Thyroid gland (tissue), 4 donors: ENCODE data around the gene PLBD1. TPM values are rescaled to one million over a fixed set of nuclear protein-coding genes. Genes with fewer than 3 reads are reported as not detected.

Experiments
- DNase-seq, 2 donors: peaks; one replicate each; pipeline ENCODE4 v3.0.0-alpha.2; 2019
- H3K27ac ChIP-seq, 3 donors: fragments of 200-600 bp; sonication (generic); 1 replicate in 2 of 3; 2 replicates in 1 of 3; pipeline ENCODE4 v1.5.1; 2016 to 2019; ENCODE audit warnings: mild to moderate bottlenecking in 1 of 3, moderate library complexity in 1 of 3
- H3K27me3 ChIP-seq: fragments of 200-600 bp; sonication (generic); one replicate; pipeline ENCODE4 v1.5.1; 2019
- H3K36me3 ChIP-seq, 2 donors: fragments of 200-600 bp; sonication (generic); one replicate each; pipeline ENCODE4 v1.5.1; 2016 to 2019
- H3K4me1 ChIP-seq, 2 donors: fragments of 200-600 bp; sonication (generic); one replicate each; pipeline ENCODE4 v1.5.1; 2017 to 2019
- H3K4me3 ChIP-seq, 3 donors: fragments of 200-600 bp; sonication (generic); replicated peaks in 1 of 3; 1 replicate in 2 of 3; 2 replicates in 1 of 3; pipeline ENCODE4 v1.5.1; 2016; ENCODE audit warnings: mild to moderate bottlenecking in 1 of 3
- H3K9me3 ChIP-seq: fragments of 200-600 bp; sonication (generic); one replicate; pipeline ENCODE4 v1.5.1; 2017
- POLR2A ChIP-seq, 2 donors: fragments of 450-650 bp; IDR thresholded peaks; one replicate each; pipeline ENCODE4 v1.6.1; 2017; ENCODE audit warnings: antibody characterized with exemption in 2 of 2, mild to moderate bottlenecking in 2 of 2, moderate library complexity in 1 of 2
- WGBS, 2 donors: methylation state at CpG; one replicate each; pipeline ENCODE4 v1.1.5; 2017; 5-methylcytosine and 5-hydroxymethylcytosine counted together
- intact Hi-C: fragments of 100-400 bp; cut with DNase I; formaldehyde crosslinking; loops from one replicate; pipeline ENCODE4 v1.15.1; 2023
- total RNA-seq, 4 donors: library from RNA; depleted of rRNA; stranded (reverse); fragments of >200 nt; gene quantifications; one replicate each; pipeline ENCODE4 v1.2.3, GENCODE V29; 2016
- TF ChIP-seq, protein P1 (sequence below), 6 experiments: fragments of 200-600 bp in 3 of 6; fragments of 450-650 bp in 3 of 6; sonication (generic) in 3 of 6; IDR thresholded peaks; one replicate each; pipeline ENCODE4 v1.5.1; 2016 to 2019; ENCODE audit warnings: antibody characterized with exemption in 6 of 6, mild to moderate bottlenecking in 2 of 6, inconsistent platforms in 1 of 6, moderate library complexity in 1 of 6

The PLBD1 gene, protein sequence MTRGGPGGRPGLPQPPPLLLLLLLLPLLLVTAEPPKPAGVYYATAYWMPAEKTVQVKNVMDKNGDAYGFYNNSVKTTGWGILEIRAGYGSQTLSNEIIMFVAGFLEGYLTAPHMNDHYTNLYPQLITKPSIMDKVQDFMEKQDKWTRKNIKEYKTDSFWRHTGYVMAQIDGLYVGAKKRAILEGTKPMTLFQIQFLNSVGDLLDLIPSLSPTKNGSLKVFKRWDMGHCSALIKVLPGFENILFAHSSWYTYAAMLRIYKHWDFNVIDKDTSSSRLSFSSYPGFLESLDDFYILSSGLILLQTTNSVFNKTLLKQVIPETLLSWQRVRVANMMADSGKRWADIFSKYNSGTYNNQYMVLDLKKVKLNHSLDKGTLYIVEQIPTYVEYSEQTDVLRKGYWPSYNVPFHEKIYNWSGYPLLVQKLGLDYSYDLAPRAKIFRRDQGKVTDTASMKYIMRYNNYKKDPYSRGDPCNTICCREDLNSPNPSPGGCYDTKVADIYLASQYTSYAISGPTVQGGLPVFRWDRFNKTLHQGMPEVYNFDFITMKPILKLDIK
- total RNA-seq = 10 to 100 TPM in 2 of 4 donors, 1 to 10 TPM in 2; 5.1 to 14.5 (median 10.6) TPM

DNA sequence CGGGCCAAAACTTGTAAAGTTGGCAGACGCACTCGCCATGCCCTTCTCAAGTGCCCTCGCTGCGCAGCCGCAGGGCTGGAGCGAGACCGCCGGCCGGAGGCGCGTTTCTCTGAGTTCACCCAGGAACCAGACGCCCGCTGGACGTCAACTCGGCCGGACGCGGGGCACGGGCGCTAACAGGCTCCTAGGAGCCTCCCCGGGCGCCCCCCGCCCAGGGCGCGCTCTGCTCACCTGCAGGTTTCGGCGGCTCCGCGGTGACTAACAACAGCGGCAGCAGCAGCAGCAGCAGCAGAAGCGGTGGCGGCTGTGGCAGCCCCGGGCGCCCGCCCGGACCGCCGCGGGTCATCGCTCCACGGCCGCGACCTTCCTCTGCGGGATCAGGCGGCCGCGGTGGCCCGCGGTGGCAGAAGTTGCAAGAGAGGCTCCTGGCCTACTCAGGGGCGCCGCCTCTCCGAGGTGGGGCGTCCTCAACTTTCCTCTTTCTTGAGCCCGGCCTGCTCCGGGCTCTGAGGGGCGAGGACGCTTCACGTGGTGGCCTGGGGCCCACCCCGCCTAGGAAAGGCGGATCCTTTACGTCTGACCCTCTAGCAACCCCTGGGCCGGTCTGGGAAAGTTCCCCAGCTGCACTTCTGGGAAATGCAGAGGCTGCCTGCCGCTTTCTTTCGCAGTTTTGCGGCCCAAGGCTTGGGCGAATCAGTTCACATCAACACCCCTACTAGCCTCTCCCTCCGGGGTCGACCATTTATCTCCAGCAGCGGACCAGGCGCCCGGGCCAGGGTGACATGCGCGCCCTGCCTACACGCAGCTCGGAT lies at the start of gene PLBD1:
TSS of gene PLBD1 (minus strand) at position 533 of the 812 bp plus-strand sequence. CDS start at position 346, 187 bp downstream.
- DNase-seq = peak; percentile 84 to 89
- no peaks in the 10 kb centered on the region for H3K9me3 ChIP-seq
- H3K4me1 ChIP-seq = peaks cover 4 to 6% of the 10 kb centered on the region in 2 donors
- TF ChIP-seq, protein P1, sequence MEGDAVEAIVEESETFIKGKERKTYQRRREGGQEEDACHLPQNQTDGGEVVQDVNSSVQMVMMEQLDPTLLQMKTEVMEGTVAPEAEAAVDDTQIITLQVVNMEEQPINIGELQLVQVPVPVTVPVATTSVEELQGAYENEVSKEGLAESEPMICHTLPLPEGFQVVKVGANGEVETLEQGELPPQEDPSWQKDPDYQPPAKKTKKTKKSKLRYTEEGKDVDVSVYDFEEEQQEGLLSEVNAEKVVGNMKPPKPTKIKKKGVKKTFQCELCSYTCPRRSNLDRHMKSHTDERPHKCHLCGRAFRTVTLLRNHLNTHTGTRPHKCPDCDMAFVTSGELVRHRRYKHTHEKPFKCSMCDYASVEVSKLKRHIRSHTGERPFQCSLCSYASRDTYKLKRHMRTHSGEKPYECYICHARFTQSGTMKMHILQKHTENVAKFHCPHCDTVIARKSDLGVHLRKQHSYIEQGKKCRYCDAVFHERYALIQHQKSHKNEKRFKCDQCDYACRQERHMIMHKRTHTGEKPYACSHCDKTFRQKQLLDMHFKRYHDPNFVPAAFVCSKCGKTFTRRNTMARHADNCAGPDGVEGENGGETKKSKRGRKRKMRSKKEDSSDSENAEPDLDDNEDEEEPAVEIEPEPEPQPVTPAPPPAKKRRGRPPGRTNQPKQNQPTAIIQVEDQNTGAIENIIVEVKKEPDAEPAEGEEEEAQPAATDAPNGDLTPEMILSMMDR (IDR thresholded peaks at IDR 0.05) = no peak
- TF ChIP-seq POLR2A (IDR thresholded peaks at IDR 0.05) = peak in 1 of 2 donors; percentile 70
- intact Hi-C loops = no loop called here
- H3K27me3 ChIP-seq = no peaks in the 10 kb centered on the region
- H3K27ac ChIP-seq = peak within 1 kb of the TSS; percentile 34 to 77 (median 64)
- peak within 1 kb of the TSS; percentile 24 to 58 (median 38) for H3K4me3 ChIP-seq
- WGBS, 2 donors = 12% methylated on average over 28 to 30 of the region's 76 CpGs
- no peaks in the 10 kb centered on the region for H3K36me3 ChIP-seq

DNA sequence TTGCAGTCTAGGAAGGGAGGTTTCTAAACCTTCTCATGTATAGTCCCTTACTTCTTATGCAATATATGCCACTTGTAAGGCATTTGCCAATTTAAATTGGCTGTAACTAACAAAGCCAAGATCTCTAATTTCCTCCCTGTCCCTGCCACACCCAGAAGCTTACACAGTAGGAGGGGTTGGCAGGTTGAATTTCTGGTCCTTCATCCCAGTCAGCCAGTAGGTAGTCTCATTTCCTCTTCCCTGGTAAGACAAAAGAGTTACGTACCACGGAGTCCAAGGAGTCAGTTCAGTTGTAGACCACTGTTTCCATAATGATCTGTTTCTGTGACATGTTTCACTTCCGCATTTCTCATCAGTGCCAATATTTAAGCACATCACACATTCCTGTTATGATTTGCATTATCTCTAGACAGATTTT lies 47.0 kb upstream of the PLBD1 start:
- H3K9me3 ChIP-seq = no peaks in the 10 kb centered on the region
- intact Hi-C loops = no loop called here
- TF ChIP-seq POLR2A (IDR thresholded peaks at IDR 0.05) = no peak
- TF ChIP-seq, protein P1 (IDR thresholded peaks at IDR 0.05) = no peak
- no peak for DNase-seq
- no peaks in the 10 kb centered on the region for H3K27me3 ChIP-seq
- no peak overlapping the region for H3K4me3 ChIP-seq
- no peaks in the 10 kb centered on the region for H3K36me3 ChIP-seq
- no peaks in the 10 kb centered on the region for H3K4me1 ChIP-seq
- WGBS, 2 donors = 80 to 84% methylated on average over 3 of the region's 3 CpGs
- no peak overlapping the region for H3K27ac ChIP-seq

DNA sequence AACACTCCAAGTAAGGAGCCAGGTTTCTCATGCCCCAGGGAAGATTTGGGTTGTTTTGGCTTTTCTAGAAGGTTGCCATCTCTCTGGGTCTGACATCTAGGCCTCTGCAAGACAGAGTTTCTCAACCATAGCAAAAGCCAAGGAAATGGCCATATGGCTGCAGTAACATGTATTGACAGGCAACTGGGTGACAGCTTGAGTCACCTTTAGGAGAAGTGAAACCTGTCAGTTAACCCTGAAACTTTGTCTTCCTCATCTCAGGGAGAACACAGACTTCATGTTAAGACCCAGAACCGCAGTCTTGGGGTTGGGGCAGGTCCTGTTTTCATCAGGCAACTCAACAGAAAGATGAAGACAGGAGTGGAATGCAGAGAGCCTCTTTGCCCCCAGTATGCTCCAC lies 46.0 kb upstream of the PLBD1 start:
- DNase-seq = no peak
- Histone ChIP-seq H3K27me3 (no peaks in the 10 kb centered on the region), H3K36me3 (no peaks in the 10 kb centered on the region), H3K4me3 (no peak overlapping the region), H3K27ac (no peak overlapping the region), H3K9me3 (no peaks in the 10 kb centered on the region), H3K4me1 (no peaks in the 10 kb centered on the region)
- intact Hi-C loops = no loop called here
- TF ChIP-seq, protein P1 (IDR thresholded peaks at IDR 0.05) = no peak
- WGBS, 2 donors = 69% methylated on average over 1 of the region's 1 CpG

DNA sequence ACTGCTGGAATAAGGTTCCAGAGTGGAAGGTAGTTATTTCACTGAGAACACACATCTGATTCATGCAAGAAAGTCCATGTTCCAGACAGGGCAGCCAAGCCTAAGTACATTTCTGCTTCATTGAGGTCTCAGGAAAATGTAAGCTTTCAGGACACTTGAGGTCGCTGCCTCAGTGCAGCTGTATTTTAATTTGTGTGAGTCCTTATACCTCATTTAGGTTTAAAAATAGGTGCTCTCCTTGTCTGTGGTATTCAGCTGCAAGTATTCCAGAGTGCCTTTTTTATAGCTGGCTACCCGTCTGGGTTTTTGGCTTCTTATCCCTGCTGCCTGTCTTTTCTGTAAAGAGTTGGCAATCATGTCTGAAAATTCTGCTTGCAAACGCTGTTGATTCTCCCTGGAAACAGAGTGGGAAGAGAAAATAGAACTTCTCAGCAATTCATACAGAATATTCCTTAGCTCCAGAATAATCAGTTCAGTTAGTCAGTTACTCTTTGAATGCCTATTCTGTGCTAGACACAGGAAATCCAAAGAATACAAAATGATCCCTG lies 45.3 kb upstream of the PLBD1 start:
- Histone ChIP-seq H3K4me1 (no peaks in the 10 kb centered on the region), H3K27me3 (no peaks in the 10 kb centered on the region), H3K27ac (no peak overlapping the region), H3K9me3 (no peaks in the 10 kb centered on the region), H3K4me3 (no peak overlapping the region), H3K36me3 (no peaks in the 10 kb centered on the region)
- DNase-seq = no peak
- intact Hi-C loops = no loop called here
- 62 to 64% methylated on average over 3 of the region's 3 CpGs for WGBS, 2 donors
- no peak for TF ChIP-seq POLR2A (IDR thresholded peaks at IDR 0.05)
- TF ChIP-seq, protein P1 (IDR thresholded peaks at IDR 0.05) = no peak
